ENCODE results near the gene TAMALIN.

The TAMALIN gene

GRCh38 chr12:52055731-52056711 is 49.3 kb downstream of the TAMALIN start:
- peak; percentile 41 for DNase-seq (ENCODE audit: low read depth)

- DNase-seq (ENCODE audit: low read depth), result peak; percentile 36
Measured at GRCh38 chr12:52056801-52057637, 50.3 kb downstream of the TAMALIN start.

- peak; percentile 20 for DNase-seq (ENCODE audit: low read depth)
Measured at GRCh38 chr12:52057638-52058576, 51.2 kb downstream of the TAMALIN start.

GRCh38 chr12:52058631-52059361 is 52.0 kb downstream of the TAMALIN start:
- peak; percentile 34 for DNase-seq (ENCODE audit: low read depth)

GRCh38 chr12:52059582-52060497 is 53.1 kb downstream of the TAMALIN start:
- DNase-seq (ENCODE audit: low read depth), result peak; percentile 66

- DNase-seq (ENCODE audit: low read depth), result peak; percentile 53
Measured at GRCh38 chr12:52060498-52061177, 53.9 kb downstream of the TAMALIN start.

- DNase-seq (ENCODE audit: low read depth), result peak; percentile 20
Measured at GRCh38 chr12:52061470-52062166, 54.9 kb downstream of the TAMALIN start.

- no peak for DNase-seq (ENCODE audit: low read depth)
Measured at GRCh38 chr12:52062167-52063081, 55.7 kb downstream of the TAMALIN start.

- no peak for DNase-seq (ENCODE audit: low read depth)
Measured at GRCh38 chr12:52063082-52063924, 56.6 kb downstream of the TAMALIN start.

GRCh38 chr12:52063981-52064649 is 57.4 kb downstream of the TAMALIN start:
- no peak for DNase-seq (ENCODE audit: low read depth)
